ENCODE data around the gene DUSP3.

DNA sequence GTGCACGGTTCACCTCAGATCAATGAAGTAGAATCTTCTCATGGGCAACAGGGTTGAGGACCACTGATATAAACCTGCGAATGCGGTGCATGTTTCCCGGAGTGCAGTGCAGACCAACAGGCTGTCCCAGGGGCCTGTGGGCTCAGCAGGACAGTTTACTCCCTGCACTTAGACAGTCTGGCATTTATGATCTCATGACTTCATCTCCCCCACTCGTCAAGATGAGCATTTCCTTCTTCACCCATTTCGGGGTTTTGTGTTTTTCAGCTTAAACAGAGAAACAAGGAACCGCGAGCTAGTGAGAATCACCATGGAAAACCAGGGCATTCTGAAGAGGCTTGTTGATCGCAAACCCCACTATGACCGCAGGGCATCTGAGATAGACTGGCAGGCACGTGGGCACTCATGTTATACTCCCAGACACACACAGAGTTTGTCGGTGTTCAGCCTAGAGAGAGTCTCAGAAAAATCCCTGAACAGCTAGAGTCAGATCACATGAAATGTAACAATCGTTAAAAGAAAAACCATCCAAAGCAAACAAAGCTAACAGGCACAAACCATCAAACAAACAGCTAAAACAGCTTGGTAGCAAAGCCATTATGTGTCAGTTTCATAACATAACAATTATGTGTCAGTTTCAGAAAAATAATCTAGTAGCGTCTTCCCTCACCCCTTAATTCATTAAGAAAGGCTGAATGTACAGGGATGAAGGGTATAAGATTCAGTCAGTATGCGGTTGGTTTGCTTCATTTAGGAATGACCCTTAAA lies 4.3 kb upstream of the DUSP3 start:
- TF ChIP-seq TAF1 (IDR thresholded peaks at IDR 0.05; ENCODE audit: low read depth, low read length) (no peak), POLR2A (IDR thresholded peaks at IDR 0.05; ENCODE audit: low read depth, low read length) (no peak), POLR2AphosphoS5 (IDR thresholded peaks at IDR 0.05; ENCODE audit: low read depth, low read length) (no peak), POU2F2 (IDR thresholded peaks at IDR 0.05; ENCODE audit: low read depth, low read length) (no peak), SPI1 (IDR thresholded peaks at IDR 0.05; ENCODE audit: low read depth, low read length) (no peak), PAX5 (IDR thresholded peaks at IDR 0.05; ENCODE audit: insufficient read depth, low read length, severe bottlenecking) (no peak)

Data from GM12891 (cell line).